Measurements from ENCODE around the gene ACADM. TPM values are rescaled to one million over a fixed set of nuclear protein-coding genes. Genes with fewer than 3 reads are reported as not detected.

ACADM gene
- total RNA-seq, 3 donors from 2014 or later (not counting 1 experiment from before 2014, with no cell fraction given), result 15.2 to 20.9 (median 17.7) TPM

DNA sequence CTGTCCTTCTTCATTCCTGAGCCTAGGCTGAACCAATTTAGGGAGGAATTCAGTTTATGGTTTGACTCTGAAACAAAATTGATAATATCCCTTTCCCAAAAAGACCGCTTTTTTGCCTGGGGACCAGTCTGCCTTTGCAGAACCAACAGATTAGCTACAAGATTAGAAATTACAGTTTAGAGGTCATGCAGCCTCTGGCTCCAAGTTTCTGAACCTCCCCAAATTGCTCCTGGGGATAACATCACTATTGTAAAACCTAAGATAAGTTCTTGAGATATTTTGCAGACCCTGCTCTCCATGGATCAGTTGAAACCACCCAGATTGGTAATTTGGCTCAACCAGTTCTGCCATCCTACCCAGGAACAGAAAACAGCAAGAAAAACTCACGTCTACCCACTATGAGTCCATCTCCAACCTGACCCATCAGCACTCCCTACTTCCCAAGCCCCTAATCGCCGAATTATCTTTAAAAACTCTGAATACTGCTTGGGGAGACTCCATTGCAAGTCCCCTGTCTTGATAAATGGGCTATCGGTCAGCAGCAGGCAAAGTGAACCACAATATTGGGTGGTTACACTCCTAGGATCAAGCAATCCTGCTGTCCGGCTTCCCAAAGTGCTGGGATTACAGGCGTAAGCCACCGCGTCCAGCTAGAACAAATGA, 60.9 kb downstream of the ACADM start:
- Histone ChIP-seq H3K4me3 (ENCODE audit: low read length) (peak overlapping the region; percentile 63), H3K27me3 (ENCODE audit: control insufficient read depth, insufficient read depth, low read length) (no peaks in the 10 kb centered on the region), H3K4me1 (ENCODE audit: control insufficient read depth, insufficient read depth, low read length) (peaks cover 27% of the 10 kb centered on the region), H3K27ac (ENCODE audit: low read length) (peak overlapping the region; percentile 67), H3K9me3 (ENCODE audit: control insufficient read depth, insufficient read depth, low read length) (no peaks in the 10 kb centered on the region), H3K36me3 (ENCODE audit: control insufficient read depth, insufficient read depth, low read length) (peaks cover 14% of the 10 kb centered on the region)
- Mint-ChIP-seq H3K4me3 (peak overlapping the region; percentile 98), H3K27me3 (ENCODE audit: low read depth in 2 of 2) (peaks cover 4 to 5% of the 10 kb centered on the region in 2 donors), H3K4me1 (peaks cover 65% of the 10 kb centered on the region in 2 donors), H3K9me3 (no peaks in the 10 kb centered on the region), H3K27ac (peak overlapping the region; percentile 95 to 96), H3K36me3 (peaks cover 13% of the 10 kb centered on the region)
- DNase-seq, result no peak
- TF ChIP-seq, protein P1, sequence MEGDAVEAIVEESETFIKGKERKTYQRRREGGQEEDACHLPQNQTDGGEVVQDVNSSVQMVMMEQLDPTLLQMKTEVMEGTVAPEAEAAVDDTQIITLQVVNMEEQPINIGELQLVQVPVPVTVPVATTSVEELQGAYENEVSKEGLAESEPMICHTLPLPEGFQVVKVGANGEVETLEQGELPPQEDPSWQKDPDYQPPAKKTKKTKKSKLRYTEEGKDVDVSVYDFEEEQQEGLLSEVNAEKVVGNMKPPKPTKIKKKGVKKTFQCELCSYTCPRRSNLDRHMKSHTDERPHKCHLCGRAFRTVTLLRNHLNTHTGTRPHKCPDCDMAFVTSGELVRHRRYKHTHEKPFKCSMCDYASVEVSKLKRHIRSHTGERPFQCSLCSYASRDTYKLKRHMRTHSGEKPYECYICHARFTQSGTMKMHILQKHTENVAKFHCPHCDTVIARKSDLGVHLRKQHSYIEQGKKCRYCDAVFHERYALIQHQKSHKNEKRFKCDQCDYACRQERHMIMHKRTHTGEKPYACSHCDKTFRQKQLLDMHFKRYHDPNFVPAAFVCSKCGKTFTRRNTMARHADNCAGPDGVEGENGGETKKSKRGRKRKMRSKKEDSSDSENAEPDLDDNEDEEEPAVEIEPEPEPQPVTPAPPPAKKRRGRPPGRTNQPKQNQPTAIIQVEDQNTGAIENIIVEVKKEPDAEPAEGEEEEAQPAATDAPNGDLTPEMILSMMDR (IDR thresholded peaks at IDR 0.05), result no peak
- ATAC-seq, result no peak
- 17% methylated on average over 9 of the region's 9 CpGs for WGBS (ENCODE audit: insufficient coverage)
- intact Hi-C loops (cut with micrococcal nuclease), result no loop called here

DNA sequence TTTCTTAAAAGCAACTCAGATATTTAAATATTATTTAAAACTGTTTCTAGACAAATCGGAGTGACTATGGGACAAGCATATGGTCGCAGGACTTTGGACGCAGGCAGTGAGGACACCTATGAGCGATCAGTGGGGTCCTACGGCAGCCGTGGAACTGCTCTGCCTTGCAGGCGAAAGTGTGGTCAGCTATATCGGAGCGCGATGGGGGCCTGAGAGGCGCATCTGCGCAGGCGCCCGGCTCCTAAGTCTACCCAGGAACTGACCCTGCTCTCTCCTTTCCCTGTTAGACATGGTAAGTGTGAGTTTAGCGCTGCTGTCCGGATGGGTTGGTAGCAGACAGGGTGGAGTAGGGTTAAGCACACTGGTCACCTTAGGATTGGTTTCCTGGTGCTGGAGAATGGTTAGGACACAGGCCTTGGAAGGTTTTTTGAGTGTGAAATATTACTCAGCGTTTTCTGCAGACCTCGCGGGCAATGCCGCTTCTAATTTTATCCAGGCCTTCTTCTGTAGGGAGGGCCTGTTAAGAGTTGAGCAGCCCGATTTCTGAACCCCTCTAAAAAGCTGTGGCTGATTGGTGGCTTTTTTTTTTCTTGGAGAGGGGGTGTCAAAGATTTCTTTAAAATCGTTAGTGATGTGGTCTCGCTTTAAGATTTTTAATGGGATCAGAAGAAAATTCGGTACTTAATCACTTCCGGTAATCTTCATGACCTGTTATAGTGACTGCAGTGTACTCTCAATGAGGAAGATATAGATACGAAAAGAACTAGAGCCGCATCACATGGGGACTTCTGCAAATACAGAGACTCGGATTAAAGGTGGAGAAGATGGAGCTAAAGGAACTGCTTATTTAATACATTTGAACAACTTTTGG, 61.7 kb downstream of the ACADM start, which contains the start of gene RABGGTB:
TSS of gene RABGGTB (plus strand) at position 274 of the 871 bp plus-strand sequence. CDS start at position 290, 16 bp downstream.
- no peaks in the 10 kb centered on the region for H3K27me3 Mint-ChIP-seq (ENCODE audit: low read depth in 2 of 2)
- peaks cover 31% of the 10 kb centered on the region for H3K4me1 ChIP-seq (ENCODE audit: control insufficient read depth, insufficient read depth, low read length)
- peak within 1 kb of the TSS; percentile 67 for H3K27ac ChIP-seq (ENCODE audit: low read length)

DNA sequence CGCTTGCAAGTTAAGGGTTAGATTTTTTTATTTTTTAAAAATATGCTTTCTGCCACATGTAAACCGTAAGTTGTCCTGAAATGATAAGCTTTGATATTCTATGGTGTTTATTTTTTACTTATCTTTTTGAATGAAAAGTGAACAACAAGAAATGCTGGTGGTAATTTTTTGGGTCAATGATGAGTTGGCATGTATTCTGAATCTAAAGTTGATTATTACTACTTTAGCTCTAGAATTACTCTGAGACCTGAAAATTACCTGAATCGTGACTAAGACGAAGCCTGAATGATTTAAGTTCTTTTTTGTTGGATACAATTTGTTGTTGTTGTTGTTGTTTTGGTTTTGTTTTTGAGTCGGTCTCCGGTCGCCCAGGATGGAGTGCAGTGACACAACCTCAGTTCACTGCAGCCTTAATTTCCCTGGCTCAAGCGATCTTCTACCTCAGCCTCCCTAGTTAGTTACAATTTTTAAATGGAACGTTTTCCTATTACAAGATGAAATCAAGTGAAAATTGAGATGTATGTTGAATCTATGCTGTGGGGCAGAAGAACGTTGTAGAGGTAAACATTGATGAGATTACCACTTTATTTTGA, 62.5 kb downstream of the ACADM start:
- TF ChIP-seq, protein P1 (IDR thresholded peaks at IDR 0.05), result no peak
- H3K27me3 Mint-ChIP-seq (ENCODE audit: low read depth in 2 of 2), result no peaks in the 10 kb centered on the region
- ATAC-seq, result no peak

More for the DNA sequence above, 61.7 kb downstream of the ACADM start, which contains the start of gene RABGGTB:
- TF ChIP-seq, protein P1 (IDR thresholded peaks at IDR 0.05), result no peak
- Histone ChIP-seq H3K36me3 (ENCODE audit: control insufficient read depth, insufficient read depth, low read length) (peaks cover 21% of the 10 kb centered on the region), H3K9me3 (ENCODE audit: control insufficient read depth, insufficient read depth, low read length) (no peaks in the 10 kb centered on the region), H3K4me3 (ENCODE audit: low read length) (peak within 1 kb of the TSS; percentile 63), H3K27me3 (ENCODE audit: control insufficient read depth, insufficient read depth, low read length) (no peaks in the 10 kb centered on the region)
- H3K9me3 Mint-ChIP-seq, result no peaks in the 10 kb centered on the region
- peak within 1 kb of the TSS; percentile 98 for H3K4me3 Mint-ChIP-seq
- ATAC-seq, result peak; percentile 86 to 96 (median 90)
- peak within 1 kb of the TSS; percentile 95 to 96 for H3K27ac Mint-ChIP-seq
- H3K36me3 Mint-ChIP-seq, result peaks cover 21% of the 10 kb centered on the region
- under 1% methylated on average over 28 of the region's 28 CpGs for WGBS (ENCODE audit: insufficient coverage)
- peak; percentile 91 to 98 for DNase-seq
- intact Hi-C loops (cut with micrococcal nuclease), result loop anchor here (1.0 kb wide), 1 partner anchor 62 kb away; the partner anchor contains the start of gene ACADM
- peaks cover 71 to 72% of the 10 kb centered on the region in 2 donors for H3K4me1 Mint-ChIP-seq

More for the DNA sequence above, 62.5 kb downstream of the ACADM start:
- peaks cover 29% of the 10 kb centered on the region for H3K36me3 ChIP-seq (ENCODE audit: control insufficient read depth, insufficient read depth, low read length)
- no peaks in the 10 kb centered on the region for H3K9me3 ChIP-seq (ENCODE audit: control insufficient read depth, insufficient read depth, low read length)
- no peak overlapping the region for H3K27ac ChIP-seq (ENCODE audit: low read length)
- Mint-ChIP-seq H3K4me3 (peak overlapping the region; percentile 98), H3K27ac (peak overlapping the region; percentile 95 to 96), H3K9me3 (no peaks in the 10 kb centered on the region), H3K36me3 (peaks cover 29% of the 10 kb centered on the region), H3K4me1 (peaks cover 78 to 79% of the 10 kb centered on the region in 2 donors)
- WGBS (ENCODE audit: insufficient coverage), result 3% methylated on average over 9 of the region's 10 CpGs
- no peaks in the 10 kb centered on the region for H3K27me3 ChIP-seq (ENCODE audit: control insufficient read depth, insufficient read depth, low read length)
- peak overlapping the region; percentile 63 for H3K4me3 ChIP-seq (ENCODE audit: low read length)
- H3K4me1 ChIP-seq (ENCODE audit: control insufficient read depth, insufficient read depth, low read length), result peaks cover 31% of the 10 kb centered on the region
- intact Hi-C loops (cut with micrococcal nuclease), result loop anchor here (1.0 kb wide), 1 partner anchor 63 kb away; the partner anchor contains the start of gene ACADM
- DNase-seq, result peak in 1 of 2 donors; percentile 25
